ENCODE measurements around the gene HSPB1.

- no peak for TF ChIP-seq ZNF426 (tag by site-specific recombination; IDR thresholded peaks at IDR 0.05)
- no peak for TF ChIP-seq CTCF (tag by site-specific recombination; IDR thresholded peaks at IDR 0.05)
- no peak for TF ChIP-seq REST (tag by site-specific recombination; IDR thresholded peaks at IDR 0.05)
- no peak for TF ChIP-seq ZNF580 (tag by site-specific recombination; IDR thresholded peaks at IDR 0.05)
- TF ChIP-seq ZBTB6 (tag by site-specific recombination; IDR thresholded peaks at IDR 0.05) = no peak
- no peak for TF ChIP-seq SP2 (tag by site-specific recombination; IDR thresholded peaks at IDR 0.05)
- TF ChIP-seq HOXA7 (CRISPR knock-in tag; IDR thresholded peaks at IDR 0.05; ENCODE audit: borderline replicate concordance) = no peak
- 0 out of 2 replicates have a peak, but pooled peaks have one; percentile 24 for TF ChIP-seq KLF8 (tag by site-specific recombination; IDR thresholded peaks at IDR 0.05)
- no peak for TF ChIP-seq ZNF157 (tag by site-specific recombination; IDR thresholded peaks at IDR 0.05)
- TF ChIP-seq ZNF37A (tag by site-specific recombination; IDR thresholded peaks at IDR 0.05) = no peak
- TF ChIP-seq ZNF274 (IDR thresholded peaks at IDR 0.05; ENCODE audit: low read length) = no peak
- no peak for TF ChIP-seq ZNF274 (tag by site-specific recombination; IDR thresholded peaks at IDR 0.05; ENCODE audit: borderline replicate concordance)
Observed at GRCh38 chr7:76300166-76300731, 2.2 kb upstream of the HSPB1 start.
